Measurements from ENCODE around the gene CGB5.
"Not testable (repeated sequence)": the region's sequence is repeated elsewhere in the genome, so short reads cannot be mapped to it uniquely, and the experiment has no call there.

The CGB5 gene

GRCh38 chr19:49020931-49021895 is 22.4 kb upstream of the CGB5 start:
- DNase-seq: peak in 1 of 2 experiments; percentile 13

DNA sequence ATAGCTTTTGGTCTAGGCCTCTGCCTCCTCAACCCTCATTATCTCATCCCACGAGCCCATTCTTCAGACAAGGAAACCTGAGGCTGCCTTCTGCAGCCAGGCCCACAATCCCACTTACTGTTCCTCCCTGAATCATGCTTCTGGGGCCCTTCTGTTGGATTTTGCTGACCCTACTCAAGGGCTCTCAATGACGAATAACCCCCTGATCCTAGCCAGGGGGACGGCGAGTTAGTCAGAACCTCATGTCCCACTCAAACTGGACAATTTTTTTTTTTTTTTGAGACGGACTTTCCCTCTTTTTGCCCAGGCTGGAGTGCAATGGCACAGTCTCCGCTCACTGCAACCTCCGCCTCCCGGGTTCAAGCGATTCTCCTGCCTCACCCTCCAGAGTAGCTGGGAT is 21.5 kb upstream of the CGB5 start:
- no peak for DNase-seq

GRCh38 chr19:49024233-49024632 is 19.4 kb upstream of the CGB5 start, which contains the start of gene CGB3:
Gene CGB3, minus strand, starts transcription at chr19:49024333. Its CDS starts 362 bp downstream, at chr19:49023971.
- DNase-seq: not testable (repeated sequence)

DNA sequence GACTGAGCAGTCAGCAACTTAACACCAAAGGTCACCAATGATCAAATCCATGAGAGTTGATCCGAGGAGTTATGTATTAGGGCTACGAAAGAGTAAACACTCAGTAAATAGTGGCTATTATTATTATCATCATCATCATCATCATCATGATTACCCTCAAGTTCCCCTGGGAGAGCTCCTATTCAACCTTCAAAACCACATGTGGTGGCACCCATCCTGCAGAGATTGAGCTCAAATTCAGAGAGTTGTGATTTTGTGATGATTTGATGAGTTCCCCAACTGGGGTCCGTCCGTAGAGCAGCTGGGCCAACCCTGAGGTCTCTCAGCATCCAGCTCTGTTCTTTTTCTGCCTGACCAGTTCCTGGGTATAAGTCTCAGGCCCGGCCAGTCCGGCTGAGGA is 18.6 kb upstream of the CGB5 start:
- DNase-seq: not testable (repeated sequence)

- not testable (repeated sequence) for DNase-seq
Measured at GRCh38 chr19:49025599-49025998, 18.0 kb upstream of the CGB5 start.

DNA sequence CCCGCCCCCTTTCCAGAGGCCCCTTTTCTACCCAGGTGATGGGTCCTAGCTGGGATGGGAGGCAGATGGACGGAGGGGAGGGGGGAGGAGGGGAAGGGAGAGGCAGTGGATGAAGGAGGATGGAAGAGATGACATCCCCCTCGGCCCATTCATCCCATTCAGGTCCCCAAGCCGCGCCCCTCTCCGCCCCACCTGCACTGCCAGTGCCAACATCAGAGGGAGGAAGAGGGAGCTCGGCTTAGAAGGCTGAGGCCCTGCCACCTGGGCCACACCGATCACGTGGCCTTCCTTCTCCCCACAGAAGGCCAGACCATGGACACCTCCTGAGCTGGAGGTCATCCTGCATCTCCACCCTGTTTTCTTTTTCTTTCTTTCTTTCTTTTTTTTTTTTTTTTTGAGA is 15.0 kb upstream of the CGB5 start:
- not testable (repeated sequence) for DNase-seq

GRCh38 chr19:49029749-49030148 is 13.9 kb upstream of the CGB5 start:
- DNase-seq: not testable (repeated sequence)

- not testable (repeated sequence) for DNase-seq
Measured at GRCh38 chr19:49030323-49030722, 13.3 kb upstream of the CGB5 start.

GRCh38 chr19:49031642-49032301 is 11.9 kb upstream of the CGB5 start, which contains the start of gene CGB2:
Gene CGB2, plus strand, starts transcription at chr19:49031890. Its CDS starts 206 bp downstream, at chr19:49032096.
- DNase-seq: peak; percentile 46 to 75

DNA sequence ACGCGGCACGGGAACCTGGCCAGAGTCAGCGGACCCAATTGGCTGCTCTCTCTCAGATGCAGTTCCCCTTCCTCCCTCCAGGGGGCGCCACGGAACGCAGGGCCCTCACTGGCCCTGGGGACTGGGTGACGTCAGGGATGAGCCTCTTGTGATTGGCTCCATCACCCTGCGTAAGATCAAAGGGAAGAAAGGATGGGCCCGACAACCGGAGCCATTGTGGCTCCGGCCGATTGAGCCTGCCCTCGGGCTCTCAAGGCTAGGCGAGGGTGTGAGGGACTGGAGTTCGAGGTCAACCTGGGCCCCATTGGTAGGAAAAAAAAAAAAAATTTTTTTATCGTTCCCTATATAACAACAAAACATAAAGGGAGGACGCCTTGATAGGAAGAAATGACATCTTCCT is 6.8 kb upstream of the CGB5 start, which contains the start of gene CGB1:
Gene CGB1 (minus strand): TSS at position 81 of the 400 bp plus-strand sequence. CDS start 184 bp downstream, outside the sequence.
- peak in 1 of 2 experiments; percentile 58 for DNase-seq

DNA sequence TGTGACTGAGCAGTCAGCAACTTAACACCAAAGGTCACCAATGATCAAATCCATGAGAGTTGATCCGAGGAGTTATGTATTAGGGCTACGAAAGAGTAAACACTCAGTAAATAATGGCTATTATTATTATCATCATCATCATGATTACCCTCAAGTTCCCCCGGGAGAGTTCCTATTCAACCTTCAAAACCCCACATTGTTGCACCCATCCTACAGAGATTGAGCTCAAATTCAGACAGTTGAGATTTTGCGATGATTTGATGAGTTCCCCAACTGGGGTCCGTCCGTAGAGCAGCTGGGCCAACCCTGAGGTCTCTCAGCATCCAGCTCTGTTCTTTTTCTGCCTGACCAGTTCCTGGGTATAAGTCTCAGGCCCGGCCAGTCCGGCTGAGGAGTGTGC is 5.5 kb upstream of the CGB5 start:
- DNase-seq: not testable (repeated sequence)

DNA sequence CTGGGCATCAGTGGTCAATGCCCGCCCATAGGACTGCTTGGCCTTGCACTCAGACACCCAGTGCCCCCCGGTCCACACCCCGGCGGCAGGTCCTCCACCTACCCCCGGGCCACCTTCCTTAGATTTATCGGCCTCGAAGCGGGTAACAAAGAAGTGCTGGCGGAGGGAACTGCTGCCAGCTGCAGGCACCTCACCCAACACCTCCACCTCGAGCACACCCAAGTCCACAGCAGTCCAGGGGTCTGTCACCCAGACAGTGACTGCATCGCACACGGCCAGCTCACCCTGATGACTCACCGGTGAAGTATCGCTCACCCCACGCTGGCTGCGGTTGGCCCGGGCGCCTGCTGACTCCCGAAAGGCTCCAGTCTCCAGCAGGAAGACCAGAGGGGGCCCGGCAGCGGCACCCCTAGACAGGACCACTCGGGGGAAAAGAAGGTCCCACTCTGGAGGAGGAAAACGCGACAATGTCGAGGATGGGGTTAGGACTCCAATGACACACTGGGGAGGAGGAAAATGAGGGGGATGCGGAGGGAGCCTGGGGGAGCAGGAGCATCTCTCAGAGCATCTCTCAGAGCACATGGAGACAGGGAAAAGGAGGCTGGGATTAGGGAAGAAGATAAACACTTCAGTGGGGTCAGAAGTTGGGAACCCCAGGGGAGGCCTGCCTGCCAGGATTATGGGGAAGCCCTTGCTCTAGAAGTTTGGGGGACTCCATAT is 4.9 kb upstream of the CGB5 start:
- DNase-seq: not testable (repeated sequence)

DNA sequence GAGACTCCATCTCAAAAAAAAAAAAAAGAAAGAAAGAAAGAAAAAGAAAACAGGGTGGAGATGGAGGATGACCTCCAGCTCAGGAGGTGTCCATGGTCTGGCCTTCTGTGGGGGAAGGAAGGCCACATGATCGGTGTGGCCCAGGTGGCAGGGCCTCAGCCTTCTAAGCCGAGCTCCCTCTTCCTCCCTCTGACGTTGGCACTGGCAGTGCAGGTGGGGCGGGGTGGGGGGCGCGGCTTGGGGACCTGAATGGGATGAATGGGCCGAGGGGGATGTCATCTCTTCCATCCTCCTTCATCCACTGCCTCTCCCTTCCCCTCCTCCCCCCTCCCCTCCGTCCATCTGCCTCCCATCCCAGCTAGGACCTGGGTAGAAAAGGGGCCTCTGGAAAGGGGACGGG is 3.9 kb upstream of the CGB5 start:
- DNase-seq: not testable (repeated sequence)

- no peak for DNase-seq
Measured at GRCh38 chr19:49042177-49042576, 1.5 kb upstream of the CGB5 start.

DNA sequence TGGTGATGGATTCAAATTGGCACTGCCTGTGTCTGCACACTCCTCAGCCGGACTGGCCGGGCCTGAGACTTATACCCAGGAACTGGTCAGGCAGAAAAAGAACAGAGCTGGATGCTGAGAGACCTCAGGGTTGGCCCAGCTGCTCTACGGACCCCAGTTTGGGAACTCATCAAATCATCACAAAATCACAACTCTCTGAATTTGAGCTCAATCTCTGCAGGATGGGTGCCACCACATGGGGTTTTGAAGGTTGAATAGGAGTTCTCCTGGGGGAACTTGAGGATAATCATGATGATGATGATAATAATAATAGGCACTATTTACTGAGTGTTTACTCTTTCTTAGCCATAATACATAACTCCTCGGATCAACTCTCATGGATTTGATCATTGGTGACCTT is 982 bp upstream of the CGB5 start:
- DNase-seq: not testable (repeated sequence)

DNA sequence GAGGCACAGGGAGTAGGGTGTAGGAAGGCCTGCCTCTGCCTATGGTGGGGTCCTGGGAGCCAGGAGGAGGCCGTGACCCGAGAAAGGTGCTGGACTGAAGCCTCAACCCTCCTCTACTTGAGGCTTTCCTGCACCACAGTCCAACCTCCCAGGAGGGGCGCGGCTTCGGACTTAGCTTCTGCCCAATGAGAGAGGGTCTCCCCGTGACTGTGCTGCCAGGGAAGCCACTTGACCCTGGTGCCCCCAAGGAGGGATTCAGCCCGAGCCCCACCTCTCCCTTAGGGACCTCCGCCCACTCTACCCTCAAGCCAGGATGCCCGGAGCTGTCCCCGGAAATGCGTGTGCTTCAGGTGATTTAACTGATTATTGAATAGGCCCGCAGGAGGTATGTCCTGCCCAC is 5.4 kb downstream of the CGB5 start, which contains the start of gene CGB8:
Gene CGB8 (minus strand): TSS at position 101 of the 400 bp plus-strand sequence. CDS start 372 bp downstream, outside the sequence.
- DNase-seq: not testable (repeated sequence)

DNA sequence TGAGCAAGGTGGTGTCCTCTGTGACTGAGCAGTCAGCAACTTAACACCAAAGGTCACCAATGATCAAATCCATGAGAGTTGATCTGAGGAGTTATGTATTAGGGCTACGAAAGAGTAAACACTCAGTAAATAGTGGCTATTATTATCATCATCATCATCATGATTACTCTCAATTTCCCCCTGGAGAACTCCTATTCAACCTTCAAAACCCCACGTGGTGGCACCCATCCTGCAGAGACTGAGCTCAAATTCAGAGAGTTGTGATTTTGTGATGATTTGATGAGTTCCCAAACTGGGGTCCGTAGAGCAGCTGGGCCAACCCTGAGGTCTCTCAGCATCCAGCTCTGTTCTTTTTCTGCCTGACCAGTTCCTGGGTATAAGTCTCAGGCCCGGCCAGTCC is 6.2 kb downstream of the CGB5 start:
- not testable (repeated sequence) for DNase-seq

DNA sequence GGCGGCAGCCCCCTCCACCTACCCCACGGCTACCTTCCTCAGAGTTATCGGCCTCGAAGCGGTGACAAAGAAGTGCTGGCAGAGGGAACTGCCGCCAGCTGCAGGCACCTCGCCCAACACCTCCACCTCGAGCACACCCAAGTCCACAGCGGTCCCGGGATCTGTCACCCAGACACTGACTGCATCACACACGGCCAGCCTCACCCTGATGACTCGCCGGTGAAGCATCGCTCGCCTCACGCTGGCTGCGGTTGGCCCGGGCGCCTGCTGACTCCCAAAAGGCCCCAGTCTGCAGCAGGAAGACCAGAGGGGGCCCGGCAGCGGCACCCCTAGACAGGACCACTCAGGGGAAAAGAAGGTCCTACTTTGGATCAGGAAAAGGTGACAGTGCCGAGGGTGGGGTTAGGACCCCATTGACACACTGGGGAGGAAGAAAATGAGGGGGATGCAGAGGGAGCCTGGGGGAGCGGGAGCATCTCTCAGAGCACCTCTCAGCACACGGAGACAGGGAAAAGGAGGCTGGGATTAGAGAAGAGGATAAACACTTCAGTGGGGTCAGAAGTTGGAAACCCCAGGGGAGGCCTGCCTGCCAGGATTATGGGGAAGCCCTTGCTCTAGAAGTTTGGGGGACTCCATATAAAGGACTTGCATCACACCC is 6.9 kb downstream of the CGB5 start:
- DNase-seq: not testable (repeated sequence)

DNA sequence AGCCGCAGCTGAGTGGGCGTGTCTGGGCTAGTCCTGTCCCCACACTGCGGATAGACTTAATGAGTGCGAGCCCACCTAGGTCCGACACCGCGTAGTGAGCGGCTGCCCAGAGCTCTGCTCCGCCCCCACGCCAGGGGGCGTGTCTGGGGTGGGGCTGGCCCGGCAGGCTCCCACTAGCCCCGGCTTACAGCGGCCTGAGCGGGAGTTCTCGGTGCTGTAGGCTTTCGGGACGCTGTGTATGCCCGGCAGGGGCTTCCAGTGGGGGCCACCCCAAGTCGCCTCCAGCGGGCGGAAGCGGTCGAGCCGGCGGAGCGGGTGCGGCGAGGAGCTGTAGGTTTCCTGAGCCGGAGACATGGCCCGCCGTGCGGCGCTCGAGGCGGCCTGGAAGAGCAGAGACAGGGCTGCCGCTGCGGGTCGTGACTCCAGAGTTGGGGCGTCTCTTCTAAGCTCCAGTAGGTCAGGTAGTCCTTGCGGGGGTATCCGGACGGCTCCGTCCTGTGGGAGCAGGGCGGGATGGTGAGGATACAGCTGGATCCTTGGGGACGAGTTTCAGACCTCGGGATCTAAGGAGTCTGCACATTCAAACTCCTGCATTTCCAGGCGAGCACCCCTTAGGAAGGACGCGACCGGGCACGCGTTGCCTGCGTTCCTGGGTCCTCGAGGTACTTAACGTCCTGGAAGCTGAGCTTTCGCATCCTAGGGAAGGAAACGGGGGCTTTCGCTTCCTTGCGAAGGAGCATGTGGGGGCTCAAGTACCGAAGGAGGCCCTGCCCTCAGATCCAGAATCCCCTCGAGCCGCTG is 12.7 kb downstream of the CGB5 start:
- peak in 1 of 2 experiments; percentile 60 for DNase-seq

- DNase-seq: not testable (repeated sequence)
Measured at GRCh38 chr19:49056902-49057596, 13.4 kb downstream of the CGB5 start.
